Tibial nerve (tissue), 4 donors: ENCODE results near the gene AP2A1.

Experiments
- CTCF ChIP-seq, 5 experiments: fragments of 200-600 bp in 3 of 5; fragments of 450-650 bp in 2 of 5; sonication (generic) in 3 of 5; IDR thresholded peaks; one replicate each; pipeline ENCODE4 v1.5.1; 2016 to 2019; ENCODE audit warnings: antibody characterized with exemption in 5 of 5, mild to moderate bottlenecking in 3 of 5, moderate library complexity in 2 of 5
- EP300 ChIP-seq, 2 donors: sonication (generic); formaldehyde crosslinking; IDR thresholded peaks; one replicate each; pipeline ENCODE4 v1.6.1; 2017; ENCODE audit warnings: antibody characterized with exemption in 2 of 2, mild to moderate bottlenecking in 1 of 2

- TF ChIP-seq EP300 (IDR thresholded peaks at IDR 0.05) (no peak), CTCF (IDR thresholded peaks at IDR 0.05) (no peak)
Measured at GRCh38 chr19:49847731-49848696, 81.2 kb downstream of the AP2A1 start.
